ENCODE data around the gene GALNT10. TPM values are rescaled to one million over a fixed set of nuclear protein-coding genes. Genes with fewer than 3 reads are reported as not detected.
"Not testable (repeated sequence)": the region's sequence is repeated elsewhere in the genome, so short reads cannot be mapped to it uniquely, and the experiment has no call there.

The GALNT10 gene
- total RNA-seq, 2 donors from 2014 or later, result 41.7 to 47.4 TPM

DNA sequence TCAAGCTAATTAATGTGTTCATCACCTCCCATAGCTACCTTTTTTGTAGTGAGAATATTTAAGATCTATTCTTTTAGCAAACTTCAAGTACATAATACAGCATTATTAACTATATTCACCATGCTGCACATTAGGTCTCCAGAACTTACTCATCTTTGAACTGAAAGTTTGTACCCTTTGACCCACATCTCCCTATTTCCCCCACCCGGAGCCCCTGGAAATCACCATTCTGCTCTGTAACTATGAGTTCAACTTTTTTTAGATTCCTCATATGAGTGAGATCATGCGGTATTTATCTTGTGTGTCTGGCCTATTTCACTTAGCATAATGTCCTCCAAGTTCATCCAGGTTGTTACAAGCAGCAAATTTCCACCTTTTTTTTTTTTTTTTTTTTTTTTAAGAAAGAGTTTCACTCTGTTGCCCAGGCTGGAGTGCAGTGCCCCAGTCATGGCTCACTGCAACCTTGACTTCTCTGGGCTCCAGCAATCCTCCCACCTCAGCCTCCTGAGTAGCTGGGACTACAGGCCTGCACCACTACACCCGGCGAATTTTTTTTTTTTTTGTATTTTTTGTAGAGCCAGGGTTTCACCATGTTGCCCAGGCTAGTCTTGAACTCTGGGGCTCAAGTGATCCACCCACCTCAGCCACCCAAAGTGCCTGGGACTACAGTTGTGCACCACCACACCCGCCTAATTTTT lies 154.9 kb downstream of the GALNT10 start:
- DNase-seq, result no peak
- H3K27me3 Mint-ChIP-seq (ENCODE audit: low read depth), result no peaks in the 10 kb centered on the region
- H3K4me3 Mint-ChIP-seq, result no peak overlapping the region
- no peaks in the 10 kb centered on the region for H3K36me3 Mint-ChIP-seq (ENCODE audit: insufficient read depth in 2 of 2)
- H3K27ac Mint-ChIP-seq, result no peak overlapping the region
- H3K9me3 Mint-ChIP-seq, result no peaks in the 10 kb centered on the region
- H3K4me1 Mint-ChIP-seq (ENCODE audit: low read depth), result peaks cover 5% of the 10 kb centered on the region
- no peak for ATAC-seq (replicated peaks in 1 of 2)

DNA sequence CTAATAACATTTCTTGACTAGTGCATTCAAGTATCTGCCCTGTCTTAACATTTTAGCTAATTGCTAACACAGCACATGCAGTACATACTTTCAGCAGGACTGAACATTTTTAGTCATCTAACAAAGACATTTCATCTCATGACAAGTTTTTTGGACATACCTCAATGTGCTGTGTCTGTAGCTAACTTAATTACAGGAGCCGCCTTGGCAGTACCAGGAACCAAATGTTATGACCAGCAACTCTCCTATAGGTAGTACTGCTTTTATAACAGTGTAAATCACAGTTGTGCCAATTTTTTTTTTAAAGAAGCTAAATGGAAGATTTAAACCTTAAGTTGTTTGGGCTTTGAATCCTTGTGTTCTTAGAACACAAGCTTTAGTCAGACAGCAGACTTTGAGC lies 155.9 kb downstream of the GALNT10 start:
- Mint-ChIP-seq H3K27ac (no peak overlapping the region), H3K4me1 (ENCODE audit: low read depth) (peaks cover 5% of the 10 kb centered on the region), H3K36me3 (ENCODE audit: insufficient read depth in 2 of 2) (no peaks in the 10 kb centered on the region), H3K27me3 (ENCODE audit: low read depth) (no peaks in the 10 kb centered on the region), H3K4me3 (no peak overlapping the region), H3K9me3 (no peaks in the 10 kb centered on the region)
- ATAC-seq (replicated peaks in 1 of 2) (no peak), DNase-seq (no peak)

DNA sequence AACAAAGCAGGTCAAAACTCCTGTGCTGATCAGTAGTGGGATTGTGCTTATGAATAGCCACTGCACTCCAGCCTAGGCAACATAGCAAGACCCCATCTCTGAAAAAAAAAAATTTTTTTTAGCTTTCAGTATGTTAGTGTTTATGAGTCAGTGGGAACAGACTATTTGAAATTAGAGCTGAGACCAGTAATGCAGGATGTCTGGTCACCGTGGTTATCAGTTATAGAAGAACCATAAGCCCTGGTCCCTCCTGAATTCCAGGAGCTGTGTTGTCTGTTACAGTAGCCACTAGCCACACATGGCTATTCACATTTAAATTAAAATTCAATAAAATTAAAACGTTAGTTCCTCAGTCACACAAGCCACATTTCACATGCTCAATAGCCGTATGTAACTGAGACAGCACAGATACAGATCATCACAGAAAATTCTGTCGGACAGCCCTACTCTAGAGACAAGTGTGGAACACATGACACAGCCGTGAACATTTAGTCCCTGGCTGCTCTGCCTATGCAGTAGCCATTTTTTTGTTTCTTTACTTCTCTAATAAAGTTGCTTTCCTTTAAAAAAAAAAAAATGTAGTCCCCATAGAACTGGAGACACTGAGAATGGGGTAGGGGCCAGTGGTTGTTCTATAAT lies 159.2 kb downstream of the GALNT10 start:
- peaks cover 10% of the 10 kb centered on the region for H3K4me1 Mint-ChIP-seq (ENCODE audit: low read depth)
- ATAC-seq (replicated peaks in 1 of 2), result no peak
- no peak for DNase-seq
- H3K27me3 Mint-ChIP-seq (ENCODE audit: low read depth), result no peaks in the 10 kb centered on the region
- no peak overlapping the region for H3K4me3 Mint-ChIP-seq
- H3K9me3 Mint-ChIP-seq, result no peaks in the 10 kb centered on the region
- no peaks in the 10 kb centered on the region for H3K36me3 Mint-ChIP-seq (ENCODE audit: insufficient read depth in 2 of 2)
- no peak overlapping the region for H3K27ac Mint-ChIP-seq

DNA sequence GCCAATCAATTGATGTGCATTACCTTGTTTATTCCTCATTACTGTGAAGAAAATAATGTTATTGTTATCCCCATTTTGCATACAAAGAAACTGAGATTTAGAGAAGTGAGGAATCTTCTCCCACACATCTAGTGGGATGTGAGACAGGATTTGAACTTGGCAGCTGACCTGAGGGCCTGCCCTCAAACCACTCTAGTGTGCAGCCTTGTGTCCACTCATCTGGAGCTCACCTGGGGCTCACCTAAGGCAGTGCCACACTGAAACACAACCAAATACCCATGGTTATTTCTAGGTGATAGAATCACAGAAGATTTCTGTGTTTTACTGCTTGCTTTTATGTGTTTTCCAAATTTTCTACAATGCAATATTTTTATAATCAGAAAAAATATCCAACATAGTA lies 160.6 kb downstream of the GALNT10 start:
- Mint-ChIP-seq H3K27ac (no peak overlapping the region), H3K36me3 (ENCODE audit: insufficient read depth in 2 of 2) (no peaks in the 10 kb centered on the region), H3K4me3 (no peak overlapping the region), H3K9me3 (no peaks in the 10 kb centered on the region), H3K27me3 (ENCODE audit: low read depth) (no peaks in the 10 kb centered on the region), H3K4me1 (ENCODE audit: low read depth) (peaks cover 21% of the 10 kb centered on the region)
- no peak for ATAC-seq (replicated peaks in 1 of 2)
- no peak for DNase-seq

DNA sequence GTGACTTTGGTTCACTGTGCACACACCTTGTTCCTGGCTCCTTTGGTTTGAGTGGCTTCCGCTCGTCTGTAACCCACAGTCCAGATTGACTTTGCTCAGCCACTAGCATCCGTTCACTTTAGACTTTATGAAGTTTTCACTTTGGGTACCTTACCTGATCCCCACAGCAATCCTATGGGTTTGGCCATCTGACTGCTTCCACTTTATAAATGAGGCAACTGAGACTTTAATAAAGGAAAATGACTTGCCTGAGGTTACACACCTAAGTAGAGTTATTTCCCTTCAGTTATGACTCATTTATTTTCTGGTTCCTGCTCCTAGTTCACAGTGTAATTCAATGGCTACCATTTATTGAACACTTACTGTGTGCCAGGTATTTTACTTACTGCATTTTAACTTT lies 161.0 kb downstream of the GALNT10 start:
- no peak overlapping the region for H3K27ac Mint-ChIP-seq
- no peak for DNase-seq
- H3K9me3 Mint-ChIP-seq, result no peaks in the 10 kb centered on the region
- H3K4me1 Mint-ChIP-seq (ENCODE audit: low read depth), result peaks cover 23% of the 10 kb centered on the region
- no peak overlapping the region for H3K4me3 Mint-ChIP-seq
- peak; percentile 27 to 53 for ATAC-seq (replicated peaks in 1 of 2)
- no peaks in the 10 kb centered on the region for H3K27me3 Mint-ChIP-seq (ENCODE audit: low read depth)
- H3K36me3 Mint-ChIP-seq (ENCODE audit: insufficient read depth in 2 of 2), result no peaks in the 10 kb centered on the region

DNA sequence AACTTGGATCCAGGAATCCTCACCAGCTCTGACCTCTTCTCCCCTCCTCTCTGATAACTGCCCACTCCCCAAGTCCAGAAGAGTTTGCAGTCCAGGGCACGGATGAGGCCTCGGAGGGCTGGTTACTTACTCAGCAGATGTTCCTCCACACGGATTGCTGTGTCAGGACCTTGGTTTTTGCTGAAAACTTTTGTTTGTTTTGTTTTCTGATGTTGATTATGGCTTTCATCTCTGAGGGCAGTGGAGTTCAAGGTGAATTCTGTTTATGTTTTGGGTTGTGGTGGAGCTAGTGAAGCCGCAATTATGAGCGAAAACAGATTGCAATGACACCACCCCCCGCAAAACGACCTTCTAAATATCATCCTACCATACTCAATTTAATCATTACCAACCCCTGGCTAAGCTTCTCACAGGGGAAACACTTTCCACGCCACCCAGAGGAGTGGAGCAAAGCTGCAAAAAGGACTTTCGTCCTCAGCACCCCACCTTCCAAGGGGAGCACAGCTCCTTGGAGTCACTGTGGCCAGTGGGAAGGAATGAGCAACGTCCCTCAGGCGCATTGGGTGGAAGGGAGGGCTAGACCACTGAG lies 162.5 kb downstream of the GALNT10 start:
- ATAC-seq (replicated peaks in 1 of 2), result no peak
- no peaks in the 10 kb centered on the region for H3K36me3 Mint-ChIP-seq (ENCODE audit: insufficient read depth in 2 of 2)
- H3K9me3 Mint-ChIP-seq, result no peaks in the 10 kb centered on the region
- no peaks in the 10 kb centered on the region for H3K27me3 Mint-ChIP-seq (ENCODE audit: low read depth)
- peaks cover 23% of the 10 kb centered on the region for H3K4me1 Mint-ChIP-seq (ENCODE audit: low read depth)
- DNase-seq, result no peak
- no peak overlapping the region for H3K4me3 Mint-ChIP-seq
- H3K27ac Mint-ChIP-seq, result no peak overlapping the region

DNA sequence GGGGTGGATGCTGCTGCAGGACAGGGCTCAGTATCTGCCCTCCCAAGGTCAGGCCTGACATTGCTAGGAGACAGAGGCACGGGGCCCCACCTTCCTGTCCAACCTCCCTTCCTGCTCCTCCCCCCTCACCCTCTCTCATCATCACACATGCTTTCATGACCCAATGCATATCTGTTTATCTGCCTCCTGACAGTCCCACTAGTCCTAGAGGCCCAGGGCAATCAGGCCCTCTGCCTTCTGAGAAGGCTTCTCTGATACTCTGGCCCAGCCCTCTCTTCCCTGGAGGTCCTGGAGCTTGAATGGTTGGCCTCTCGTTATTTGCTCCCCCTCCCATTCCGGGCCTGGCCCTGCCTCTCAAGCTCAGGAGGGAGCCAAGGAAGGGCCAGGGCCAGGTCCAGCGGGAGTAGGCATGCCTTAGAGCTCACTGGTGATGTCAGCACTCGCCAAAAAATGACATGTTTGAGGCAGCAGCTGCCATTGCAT lies 164.6 kb downstream of the GALNT10 start:
- peaks cover 27% of the 10 kb centered on the region for H3K4me1 Mint-ChIP-seq (ENCODE audit: low read depth)
- ATAC-seq (replicated peaks in 1 of 2) (no peak), DNase-seq (no peak)

DNA sequence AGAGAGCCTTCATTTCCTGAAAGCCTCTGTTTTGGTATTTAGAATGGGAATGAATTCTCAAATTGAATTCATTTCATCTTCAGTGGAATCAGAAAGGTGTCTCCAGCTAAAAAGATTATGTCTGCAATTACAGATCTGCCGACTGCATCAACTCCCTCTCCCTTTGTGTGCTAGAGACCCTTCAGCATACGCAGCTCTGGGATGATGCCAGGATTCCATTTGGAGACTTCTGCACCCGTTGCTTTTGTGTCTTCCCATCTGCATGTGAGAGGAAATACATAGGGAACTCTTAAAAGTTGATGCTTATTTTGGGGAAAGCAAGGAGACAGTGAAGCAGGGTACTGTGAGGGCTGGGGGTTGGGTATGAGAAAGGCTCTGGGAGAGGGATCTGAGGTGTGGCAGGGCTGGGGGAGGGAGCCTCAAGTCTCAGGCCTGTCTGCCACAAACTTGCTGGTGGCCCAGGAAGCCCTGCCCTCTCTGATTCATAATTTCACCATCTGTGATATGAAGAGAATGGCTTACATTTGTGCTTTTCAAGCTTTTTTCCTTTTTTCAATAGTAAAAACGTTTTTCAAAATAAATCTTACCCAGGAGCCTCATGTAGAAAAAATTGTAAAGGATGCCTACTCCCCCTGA lies 165.6 kb downstream of the GALNT10 start:
- H3K27me3 Mint-ChIP-seq (ENCODE audit: low read depth), result no peaks in the 10 kb centered on the region
- DNase-seq (no peak), ATAC-seq (replicated peaks in 1 of 2) (no peak)
- no peaks in the 10 kb centered on the region for H3K36me3 Mint-ChIP-seq (ENCODE audit: insufficient read depth in 2 of 2)
- H3K27ac Mint-ChIP-seq, result no peak overlapping the region
- peaks cover 27% of the 10 kb centered on the region for H3K4me1 Mint-ChIP-seq (ENCODE audit: low read depth)
- H3K4me3 Mint-ChIP-seq, result no peak overlapping the region
- H3K9me3 Mint-ChIP-seq, result no peaks in the 10 kb centered on the region

More for the DNA sequence above, 164.6 kb downstream of the GALNT10 start:
- H3K4me3 Mint-ChIP-seq, result no peak overlapping the region
- no peaks in the 10 kb centered on the region for H3K9me3 Mint-ChIP-seq
- no peaks in the 10 kb centered on the region for H3K27me3 Mint-ChIP-seq (ENCODE audit: low read depth)
- H3K27ac Mint-ChIP-seq, result no peak overlapping the region
- no peaks in the 10 kb centered on the region for H3K36me3 Mint-ChIP-seq (ENCODE audit: insufficient read depth in 2 of 2)

DNA sequence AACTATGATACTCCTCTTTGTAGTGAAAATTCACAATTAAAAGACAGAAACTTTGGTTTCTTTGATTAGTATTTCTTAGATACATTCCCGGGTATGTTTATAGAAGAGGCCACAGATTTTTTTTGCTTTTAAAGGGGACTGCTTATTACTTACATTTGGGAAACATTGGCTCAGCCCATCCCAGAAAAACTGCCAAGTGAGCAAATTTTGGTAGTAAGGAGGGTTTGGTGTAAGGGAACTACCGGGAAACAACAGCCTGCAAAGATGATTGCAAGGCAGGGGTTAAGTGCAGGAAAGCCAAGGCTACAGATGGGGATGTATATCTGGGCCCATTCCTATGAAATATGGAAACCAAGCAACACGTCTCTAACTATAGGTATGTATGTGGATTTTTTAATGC lies 166.4 kb downstream of the GALNT10 start:
- no peak for ATAC-seq (replicated peaks in 1 of 2)
- Mint-ChIP-seq H3K4me3 (no peak overlapping the region), H3K9me3 (no peaks in the 10 kb centered on the region), H3K36me3 (ENCODE audit: insufficient read depth in 2 of 2) (no peaks in the 10 kb centered on the region), H3K27me3 (ENCODE audit: low read depth) (no peaks in the 10 kb centered on the region), H3K27ac (no peak overlapping the region), H3K4me1 (ENCODE audit: low read depth) (peaks cover 22% of the 10 kb centered on the region)
- no peak for DNase-seq

DNA sequence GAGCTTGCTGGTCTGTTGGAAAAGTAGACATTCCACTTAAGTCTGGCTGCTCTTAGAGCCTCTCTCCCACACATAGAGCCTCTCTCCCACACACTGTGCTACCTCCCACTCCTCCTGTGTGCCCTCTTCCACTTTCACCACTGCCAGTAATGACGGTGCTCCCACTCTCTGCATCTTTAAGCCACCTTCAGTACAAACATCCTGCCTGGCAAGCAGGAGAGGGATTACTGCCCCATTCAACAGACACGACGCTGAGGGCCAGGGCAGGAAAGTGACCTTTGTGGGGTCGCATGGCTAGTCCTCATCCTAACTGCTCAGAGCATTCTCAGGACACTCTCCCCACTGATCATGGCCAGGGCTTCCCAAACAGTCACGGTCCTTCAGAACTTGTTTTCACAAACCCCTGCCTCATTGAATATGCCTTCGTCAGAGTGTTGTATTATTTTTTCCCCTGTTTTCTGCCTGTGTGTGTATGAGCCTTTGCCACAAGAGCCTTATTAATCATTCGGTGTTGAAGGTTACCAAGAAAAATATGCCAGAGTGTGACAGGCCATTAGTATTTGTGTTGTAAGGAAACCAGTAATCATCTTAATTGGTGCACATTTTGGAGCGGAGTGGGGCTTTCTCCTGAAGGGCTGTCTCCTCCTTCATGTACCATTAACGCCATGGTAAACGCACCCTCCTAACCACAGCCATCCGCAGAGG lies 168.1 kb downstream of the GALNT10 start:
- DNase-seq, result no peak
- no peak for ATAC-seq (replicated peaks in 1 of 2)
- Mint-ChIP-seq H3K36me3 (ENCODE audit: insufficient read depth in 2 of 2) (no peaks in the 10 kb centered on the region), H3K4me3 (no peak overlapping the region), H3K9me3 (no peaks in the 10 kb centered on the region), H3K4me1 (ENCODE audit: low read depth) (peaks cover 21% of the 10 kb centered on the region), H3K27me3 (ENCODE audit: low read depth) (no peaks in the 10 kb centered on the region), H3K27ac (no peak overlapping the region)

DNA sequence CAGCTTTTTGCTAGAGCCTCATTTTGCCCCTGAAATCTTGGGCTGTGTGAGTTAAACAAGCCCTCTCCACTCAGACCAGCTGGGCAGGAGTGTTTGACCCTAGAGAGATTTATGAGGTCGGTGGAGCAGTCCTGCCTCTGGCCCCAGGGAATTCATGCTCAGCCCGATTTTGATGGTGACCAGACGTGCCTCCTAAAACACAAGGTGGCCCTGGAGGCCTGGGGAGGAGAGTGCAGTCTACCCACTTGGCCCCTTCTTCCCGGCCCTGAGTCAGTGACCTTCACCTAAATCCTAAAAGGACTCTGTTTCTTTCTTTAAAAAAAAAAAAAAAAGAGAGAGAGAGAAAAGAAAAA lies 168.7 kb downstream of the GALNT10 start:
- Mint-ChIP-seq H3K27ac (no peak overlapping the region), H3K4me1 (ENCODE audit: low read depth) (peaks cover 21% of the 10 kb centered on the region), H3K9me3 (no peaks in the 10 kb centered on the region), H3K4me3 (no peak overlapping the region), H3K27me3 (ENCODE audit: low read depth) (no peaks in the 10 kb centered on the region), H3K36me3 (ENCODE audit: insufficient read depth in 2 of 2) (no peaks in the 10 kb centered on the region)
- ATAC-seq (replicated peaks in 1 of 2) (no peak), DNase-seq (no peak)

DNA sequence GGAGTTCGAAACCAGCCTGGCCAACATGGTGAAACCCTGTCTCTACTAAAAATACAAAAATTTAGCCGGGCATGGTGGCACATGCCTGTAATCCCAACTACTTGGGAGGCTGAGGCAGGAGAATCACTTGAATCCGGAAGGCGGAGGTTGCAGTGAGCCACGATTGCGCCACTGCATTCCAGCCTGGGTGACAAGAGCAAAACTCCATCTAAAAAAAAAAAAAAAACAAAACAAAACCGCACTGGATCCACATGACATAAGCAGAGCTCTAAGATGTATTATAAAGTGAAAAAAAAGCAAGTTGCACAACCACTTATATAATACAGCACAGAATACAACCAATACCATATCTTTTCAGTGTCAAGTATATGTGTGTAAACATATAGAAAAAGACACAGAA lies 169.7 kb downstream of the GALNT10 start:
- not testable (repeated sequence) for DNase-seq; H3K4me3 Mint-ChIP-seq; H3K36me3 Mint-ChIP-seq (ENCODE audit: insufficient read depth in 2 of 2); H3K27ac Mint-ChIP-seq; ATAC-seq (replicated peaks in 1 of 2); H3K9me3 Mint-ChIP-seq; H3K27me3 Mint-ChIP-seq (ENCODE audit: low read depth)
- peaks cover 16% of the 10 kb centered on the region for H3K4me1 Mint-ChIP-seq (ENCODE audit: low read depth)

DNA sequence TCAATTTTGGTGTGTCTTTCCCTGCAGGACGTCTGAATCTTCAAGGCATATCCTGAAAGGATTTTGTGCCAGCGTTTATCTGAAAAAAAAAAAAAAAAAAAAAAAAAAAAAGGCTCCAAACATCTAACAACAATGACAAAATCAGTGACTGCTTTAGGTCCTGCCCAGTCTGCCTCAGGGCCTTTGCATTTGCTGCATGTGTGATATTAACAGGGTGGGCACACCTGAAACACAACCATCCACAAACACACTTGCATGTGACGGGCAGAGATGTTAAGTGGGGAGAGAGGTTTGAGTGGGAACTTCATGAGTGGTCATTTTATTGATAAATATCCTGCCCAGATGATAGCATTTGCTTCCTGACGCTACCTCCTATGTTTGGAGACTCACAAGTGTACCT lies 172.9 kb downstream of the GALNT10 start:
- no peaks in the 10 kb centered on the region for H3K9me3 Mint-ChIP-seq
- DNase-seq (no peak), ATAC-seq (replicated peaks in 1 of 2) (no peak)
- H3K27me3 Mint-ChIP-seq (ENCODE audit: low read depth), result no peaks in the 10 kb centered on the region
- no peak overlapping the region for H3K4me3 Mint-ChIP-seq
- peaks cover 3% of the 10 kb centered on the region for H3K4me1 Mint-ChIP-seq (ENCODE audit: low read depth)
- H3K36me3 Mint-ChIP-seq (ENCODE audit: insufficient read depth in 2 of 2), result no peaks in the 10 kb centered on the region
- H3K27ac Mint-ChIP-seq, result no peak overlapping the region
